Effector CD4-positive, alpha-beta T cell (primary cell): Measurements from ENCODE around the gene NEK11.

Experiments
- DNase-seq: peaks from one replicate; pipeline ENCODE4 v3.0.0-alpha.2; 2020

NEK11 gene

GRCh38 chr3:131231710-131232389 is 205.2 kb downstream of the NEK11 start:
- DNase-seq: no peak

- no peak for DNase-seq
Measured at GRCh38 chr3:131232711-131233267, 206.1 kb downstream of the NEK11 start.

- no peak for DNase-seq
Measured at GRCh38 chr3:131233900-131234668, 207.4 kb downstream of the NEK11 start.

GRCh38 chr3:131236421-131236820 is 209.7 kb downstream of the NEK11 start:
- no peak for DNase-seq

- no peak for DNase-seq
Measured at GRCh38 chr3:131238496-131238895, 211.8 kb downstream of the NEK11 start.

GRCh38 chr3:131239267-131239666 is 212.6 kb downstream of the NEK11 start:
- DNase-seq: no peak

- DNase-seq: no peak
Measured at GRCh38 chr3:131242201-131242600, 215.5 kb downstream of the NEK11 start.

GRCh38 chr3:131250466-131250865 is 223.8 kb downstream of the NEK11 start:
- DNase-seq: no peak

- no peak for DNase-seq
Measured at GRCh38 chr3:131260525-131260924, 233.8 kb downstream of the NEK11 start.

GRCh38 chr3:131261104-131261503 is 234.4 kb downstream of the NEK11 start:
- no peak for DNase-seq

GRCh38 chr3:131275556-131275955 is 248.9 kb downstream of the NEK11 start:
- DNase-seq: no peak

GRCh38 chr3:131277836-131278497 is 251.3 kb downstream of the NEK11 start:
- DNase-seq: no peak

GRCh38 chr3:131279577-131279976 is 252.9 kb downstream of the NEK11 start:
- DNase-seq: no peak

GRCh38 chr3:131282379-131282778 is 255.7 kb downstream of the NEK11 start:
- no peak for DNase-seq

- DNase-seq: no peak
Measured at GRCh38 chr3:131282967-131283366, 256.3 kb downstream of the NEK11 start.

- DNase-seq: no peak
Measured at GRCh38 chr3:131283862-131284261, 257.2 kb downstream of the NEK11 start.

- no peak for DNase-seq
Measured at GRCh38 chr3:131284302-131284701, 257.6 kb downstream of the NEK11 start.

GRCh38 chr3:131285456-131285855 is 258.8 kb downstream of the NEK11 start:
- DNase-seq: no peak

- DNase-seq: no peak
Measured at GRCh38 chr3:131299836-131300235, 273.2 kb downstream of the NEK11 start.

GRCh38 chr3:131303848-131304247 is 277.2 kb downstream of the NEK11 start:
- DNase-seq: no peak

GRCh38 chr3:131304890-131305289 is 278.2 kb downstream of the NEK11 start:
- DNase-seq: no peak

GRCh38 chr3:131306242-131306641 is 279.6 kb downstream of the NEK11 start:
- no peak for DNase-seq

- no peak for DNase-seq
Measured at GRCh38 chr3:131314318-131314717, 287.6 kb downstream of the NEK11 start.

- DNase-seq: no peak
Measured at GRCh38 chr3:131315162-131315561, 288.5 kb downstream of the NEK11 start.
